AG20443 (cell line): ENCODE results near the gene NGRN.
"Not testable (repeated sequence)": the region's sequence is repeated elsewhere in the genome, so short reads cannot be mapped to it uniquely, and the experiment has no call there.

Experiments
- DNase-seq: peaks from one replicate; pipeline ENCODE4 v3.0.0; 2012; ENCODE audit warnings: low spot score, mixed read lengths

The NGRN gene

GRCh38 chr15:90286678-90287077 is 21.2 kb downstream of the NGRN start:
- peak; percentile 18 for DNase-seq

GRCh38 chr15:90287101-90287500 is 21.6 kb downstream of the NGRN start:
- DNase-seq, result no peak

- no peak for DNase-seq
Observed at GRCh38 chr15:90287946-90288345, 22.5 kb downstream of the NGRN start.

DNA sequence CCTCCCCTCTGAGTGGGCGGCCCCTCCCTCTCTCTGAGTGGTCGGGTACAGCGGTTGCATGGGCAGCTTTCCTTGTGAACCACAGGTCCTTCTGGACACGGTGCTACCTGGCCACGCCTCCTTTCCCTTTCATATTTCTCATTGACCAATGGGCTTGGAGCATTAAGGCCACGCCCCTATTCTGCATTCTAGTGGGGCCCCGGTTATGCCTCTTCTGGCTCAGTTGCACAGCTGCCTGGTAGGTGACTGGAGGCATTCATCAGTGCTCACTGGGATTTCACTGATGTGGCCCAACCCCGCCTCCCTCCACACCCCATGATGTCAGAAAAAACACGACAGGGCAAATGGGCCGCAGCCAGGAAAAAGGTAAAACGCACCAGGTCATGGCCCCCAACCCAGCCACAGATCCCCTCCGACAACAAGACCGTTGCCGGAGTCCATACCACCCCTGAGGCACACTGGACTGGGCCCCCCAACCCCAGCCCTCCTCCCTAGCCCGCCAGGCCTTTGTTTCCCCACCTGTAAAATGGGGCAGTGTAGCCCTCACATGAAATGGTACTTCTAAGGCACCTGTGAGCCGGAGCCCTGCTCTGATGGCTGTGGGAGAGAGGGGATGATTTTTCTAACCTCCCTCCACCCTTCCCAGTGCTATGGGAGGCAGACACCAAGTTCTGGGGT is 26.3 kb downstream of the NGRN start:
- peak; percentile 18 for DNase-seq

- peak; percentile 51 for DNase-seq
Observed at GRCh38 chr15:90293040-90293810, 27.8 kb downstream of the NGRN start.

GRCh38 chr15:90294159-90294558 is 28.7 kb downstream of the NGRN start:
- DNase-seq, result no peak

DNA sequence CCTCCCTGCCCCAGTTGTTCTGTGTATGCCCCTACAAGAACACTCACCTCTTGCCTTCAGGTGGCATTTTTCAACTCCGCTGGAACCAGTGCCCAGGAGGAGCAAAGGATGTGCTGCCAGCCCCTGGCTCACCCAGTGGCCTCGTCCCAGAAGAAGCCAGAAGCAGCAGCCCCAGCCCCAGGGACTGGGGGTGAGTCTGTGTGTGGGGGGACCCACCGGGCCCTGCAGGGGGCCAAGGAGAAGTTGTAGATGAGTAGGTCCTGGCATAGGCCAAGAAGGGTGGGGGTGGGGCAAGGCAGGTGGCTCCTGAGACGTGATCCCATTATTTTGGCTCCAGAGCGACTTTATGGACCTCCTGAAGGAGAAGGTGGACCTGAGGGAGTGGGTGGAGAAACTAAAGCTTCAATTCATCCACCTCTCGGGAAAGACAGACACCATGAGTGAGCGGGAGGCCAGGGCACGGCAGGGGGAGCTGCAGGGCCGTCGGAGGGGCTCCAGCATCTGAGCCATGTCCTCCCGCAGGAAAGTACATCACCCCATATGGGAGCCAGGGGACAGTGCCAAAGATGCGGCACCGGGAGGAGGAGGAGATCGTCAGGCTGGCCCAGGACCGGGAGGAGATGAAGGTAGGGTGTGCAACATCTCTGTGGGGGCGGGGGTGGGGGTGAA is 29.3 kb downstream of the NGRN start:
- DNase-seq, result no peak

GRCh38 chr15:90295270-90295648 is 29.8 kb downstream of the NGRN start:
- no peak for DNase-seq

- not testable (repeated sequence) for DNase-seq
Observed at GRCh38 chr15:90296316-90296884, 30.9 kb downstream of the NGRN start.

- no peak for DNase-seq
Observed at GRCh38 chr15:90297021-90297420, 31.5 kb downstream of the NGRN start.

DNA sequence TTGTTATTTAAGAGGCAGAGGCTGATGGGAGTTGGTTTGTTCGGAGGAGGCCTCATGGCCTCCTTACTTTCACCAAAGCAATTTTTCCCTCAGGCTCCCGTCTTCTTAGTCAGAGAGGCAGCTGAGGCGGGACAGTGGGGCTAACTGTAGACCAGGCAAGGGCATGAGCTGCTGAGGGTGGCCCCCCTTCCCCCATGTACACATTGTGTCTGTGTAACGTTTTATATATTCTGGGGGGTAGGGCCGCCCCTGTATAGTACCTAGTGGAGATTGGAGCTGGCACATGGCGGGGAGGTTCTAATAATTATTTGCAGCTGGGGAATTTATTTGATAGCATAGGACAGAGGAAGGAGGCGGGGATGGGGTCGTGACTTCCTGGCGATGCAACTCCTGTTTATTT is 35.1 kb downstream of the NGRN start:
- no peak for DNase-seq

DNA sequence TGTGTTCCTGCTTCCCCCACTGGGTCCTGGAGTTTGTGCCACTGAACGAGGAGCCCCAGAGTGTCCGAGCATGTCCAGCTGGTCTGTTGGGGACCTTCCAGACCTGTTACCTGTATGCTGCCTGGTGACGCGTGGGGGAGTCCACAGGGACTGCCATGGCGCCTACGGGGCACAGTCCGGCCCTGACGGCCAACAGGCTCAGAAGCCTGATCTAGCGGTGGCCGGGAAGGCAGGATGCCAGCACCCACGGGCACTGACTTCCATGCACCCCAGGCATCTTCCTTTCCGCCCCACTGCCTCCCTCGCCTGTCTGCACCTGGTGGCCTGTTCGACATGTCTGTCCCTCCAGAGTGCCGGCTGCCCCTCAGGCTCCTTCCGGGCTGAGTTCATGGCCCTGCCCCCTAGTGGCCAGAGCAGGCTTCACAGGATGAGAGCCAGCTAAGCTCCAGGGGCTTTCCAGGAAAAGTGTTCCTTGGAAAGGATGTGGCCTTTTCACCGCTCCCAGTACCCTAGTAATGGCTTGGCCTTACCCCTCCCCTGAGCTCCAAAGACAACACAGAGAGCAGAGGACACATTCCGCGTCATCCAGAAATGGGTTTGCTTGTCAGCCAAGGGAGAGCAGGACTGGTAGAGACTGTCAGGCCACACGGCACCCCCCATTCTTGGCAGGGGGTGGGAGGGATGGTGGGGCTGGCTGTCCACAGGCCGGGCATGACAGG is 35.7 kb downstream of the NGRN start:
- peak; percentile 43 for DNase-seq

- DNase-seq, result no peak
Observed at GRCh38 chr15:90301707-90302300, 36.3 kb downstream of the NGRN start.

- DNase-seq, result not testable (repeated sequence)
Observed at GRCh38 chr15:90305355-90305754, 39.9 kb downstream of the NGRN start.

DNA sequence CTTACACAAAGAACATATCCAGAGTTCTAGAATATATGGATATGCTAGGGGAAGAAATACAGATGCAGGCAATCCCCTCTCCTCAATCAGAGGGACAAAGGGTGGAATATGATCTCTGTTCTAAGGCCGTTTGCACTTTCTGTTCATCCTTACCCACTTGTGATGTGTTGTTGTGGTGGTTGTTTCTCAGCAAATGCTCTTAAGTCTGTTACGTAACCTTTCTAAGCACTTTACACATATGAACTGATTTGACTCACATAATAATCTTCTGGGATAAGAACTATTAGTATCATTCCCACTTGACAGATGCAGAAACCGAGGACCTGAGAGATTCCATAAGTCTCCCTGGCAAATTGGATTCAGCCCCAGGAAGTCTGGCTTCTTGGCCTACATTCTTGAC is 40.5 kb downstream of the NGRN start:
- no peak for DNase-seq

DNA sequence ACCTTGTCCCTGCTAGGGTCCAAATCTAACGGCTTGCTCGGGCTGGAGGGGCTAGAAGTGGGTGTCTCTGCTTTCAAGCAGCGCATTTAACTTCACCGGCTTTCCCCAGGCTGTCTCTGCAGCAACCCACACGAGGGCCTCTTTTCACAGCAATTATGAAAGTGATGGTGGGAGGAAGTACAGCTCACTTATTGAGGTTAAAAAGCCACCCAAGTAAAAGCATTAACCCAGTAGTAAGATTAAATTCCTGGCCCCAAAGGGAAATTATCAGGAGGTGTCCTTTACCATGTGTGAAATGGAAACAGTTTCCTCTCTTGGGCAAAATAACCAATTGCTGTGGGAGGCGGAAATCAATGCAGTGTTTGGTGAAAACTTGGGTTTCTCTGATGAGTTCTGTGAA is 41.1 kb downstream of the NGRN start:
- no peak for DNase-seq

DNA sequence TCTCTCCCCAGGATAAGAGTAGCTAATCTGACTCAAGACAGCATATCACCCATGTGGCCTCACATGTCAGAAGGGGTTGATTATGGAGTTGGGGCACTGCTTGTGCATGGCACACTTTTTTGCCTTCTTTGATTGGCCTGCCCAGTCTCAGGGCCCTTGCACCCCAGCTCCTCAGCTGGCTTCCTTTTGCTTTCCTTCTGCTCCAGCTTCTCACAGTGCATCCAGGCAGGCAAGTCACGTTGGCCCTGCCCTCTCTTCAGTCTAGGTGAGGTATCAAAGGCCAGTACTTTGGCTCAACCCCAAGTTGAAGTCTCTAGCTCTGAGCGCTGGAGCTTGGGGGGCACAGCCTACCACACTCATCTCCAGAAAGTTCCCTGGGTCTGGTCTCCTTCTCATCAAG is 42.2 kb downstream of the NGRN start:
- no peak for DNase-seq

DNA sequence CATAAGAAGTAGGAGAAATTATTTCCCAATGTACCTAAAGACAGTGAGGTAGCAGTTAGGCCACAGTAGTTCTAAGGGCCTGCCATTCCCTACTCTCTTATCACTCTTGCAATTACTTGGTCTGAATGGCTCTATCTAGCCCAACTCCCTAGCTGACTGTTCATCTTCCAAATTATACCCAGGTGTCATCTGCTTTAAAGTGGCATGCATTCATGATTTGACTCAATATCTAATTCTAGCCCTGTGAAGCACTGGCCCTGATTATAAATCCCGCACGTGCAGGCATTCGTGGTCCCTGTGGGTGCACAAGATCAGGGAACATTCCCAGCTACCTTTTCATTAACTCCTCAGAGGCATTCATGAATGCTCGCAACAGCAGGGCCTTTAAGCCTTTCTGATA is 43.5 kb downstream of the NGRN start:
- DNase-seq, result no peak

DNA sequence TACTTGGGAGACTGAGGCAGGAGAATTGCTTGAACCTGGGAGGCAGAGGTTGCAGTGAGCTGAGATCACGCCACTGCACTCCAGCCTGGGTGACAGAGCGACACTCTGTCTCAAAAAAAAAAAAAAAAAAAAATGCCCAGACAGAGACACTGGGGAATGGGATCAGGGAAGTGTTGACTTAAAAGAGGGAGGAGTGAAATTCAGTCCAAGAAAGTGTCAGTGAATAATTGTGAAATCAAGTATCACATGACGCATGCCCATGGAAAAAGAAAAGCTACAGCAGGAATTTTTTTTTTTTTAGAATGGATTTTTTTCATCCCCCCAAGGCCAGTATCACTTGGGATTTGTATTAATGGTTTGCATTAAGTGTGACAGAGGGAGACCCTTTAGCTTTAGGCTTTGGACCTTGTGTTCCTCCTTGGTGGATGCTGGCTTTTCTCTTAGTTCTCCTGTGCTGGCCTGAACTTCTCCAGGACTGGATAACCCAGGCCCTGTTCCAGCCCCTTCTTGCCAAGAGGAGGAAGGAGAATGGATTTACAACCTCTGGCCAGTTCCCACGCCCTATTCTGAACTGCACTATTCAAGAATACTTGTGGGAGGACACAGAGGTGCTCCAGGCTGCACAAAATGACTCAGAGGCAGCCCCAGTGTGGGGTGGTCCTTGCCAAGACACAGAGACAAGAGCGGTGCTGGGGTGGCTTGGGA is 50.0 kb downstream of the NGRN start:
- peak; percentile 80 for DNase-seq

DNA sequence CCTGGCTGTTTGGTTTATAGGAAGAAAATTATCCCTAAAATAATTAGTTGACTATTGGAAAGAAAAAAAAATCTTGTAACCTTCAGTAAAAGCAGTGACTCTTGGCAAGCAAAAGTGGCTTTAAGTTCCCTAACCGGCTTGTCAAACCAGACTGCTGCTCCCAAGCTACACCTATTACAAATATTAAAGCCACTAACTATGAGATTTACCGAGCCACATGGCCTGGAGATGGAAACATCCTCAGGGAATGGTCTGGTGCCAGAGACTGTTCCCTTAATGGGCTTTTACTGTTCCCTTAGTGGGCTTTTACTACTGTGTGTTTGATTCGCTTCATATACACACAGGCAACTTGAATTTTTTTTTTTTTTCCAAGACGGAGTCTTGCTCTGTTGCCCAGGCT is 50.7 kb downstream of the NGRN start:
- DNase-seq, result no peak

- DNase-seq, result no peak
Observed at GRCh38 chr15:90318591-90318990, 53.1 kb downstream of the NGRN start.
